GM12873 (cell line): ENCODE data around the gene PLCL1.

Source experiments
- TF ChIP-seq, protein P1 (sequence below): IDR thresholded peaks from 2 replicates; pipeline ENCODE4 v1.5.1; 2012; ENCODE audit warnings: low read depth, mild to moderate bottlenecking, moderate library complexity, low read length, control low read depth; ENCODE audit not compliant: insufficient read depth; ENCODE audit errors: missing control alignments

The PLCL1 gene

DNA sequence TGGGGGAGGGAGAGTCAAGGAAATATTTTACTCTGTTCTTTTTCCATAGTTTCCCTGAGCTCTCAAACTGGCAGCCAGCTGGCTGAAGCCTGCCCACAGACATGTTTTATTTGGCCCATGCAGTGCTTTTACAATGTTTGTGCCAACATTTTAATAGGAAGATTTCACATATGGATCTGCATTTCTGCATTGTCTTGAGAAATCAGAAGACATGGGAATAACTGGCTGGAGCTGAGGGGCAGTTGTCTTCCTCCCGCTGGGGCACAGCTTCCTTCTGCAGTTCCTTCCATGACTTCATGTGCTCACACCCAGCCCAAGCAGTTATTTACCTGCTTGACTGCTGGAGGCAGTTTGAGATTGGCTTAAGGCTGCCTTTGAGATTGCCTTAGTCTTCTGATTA is 74.4 kb downstream of the PLCL1 start:
- TF ChIP-seq, protein P1, sequence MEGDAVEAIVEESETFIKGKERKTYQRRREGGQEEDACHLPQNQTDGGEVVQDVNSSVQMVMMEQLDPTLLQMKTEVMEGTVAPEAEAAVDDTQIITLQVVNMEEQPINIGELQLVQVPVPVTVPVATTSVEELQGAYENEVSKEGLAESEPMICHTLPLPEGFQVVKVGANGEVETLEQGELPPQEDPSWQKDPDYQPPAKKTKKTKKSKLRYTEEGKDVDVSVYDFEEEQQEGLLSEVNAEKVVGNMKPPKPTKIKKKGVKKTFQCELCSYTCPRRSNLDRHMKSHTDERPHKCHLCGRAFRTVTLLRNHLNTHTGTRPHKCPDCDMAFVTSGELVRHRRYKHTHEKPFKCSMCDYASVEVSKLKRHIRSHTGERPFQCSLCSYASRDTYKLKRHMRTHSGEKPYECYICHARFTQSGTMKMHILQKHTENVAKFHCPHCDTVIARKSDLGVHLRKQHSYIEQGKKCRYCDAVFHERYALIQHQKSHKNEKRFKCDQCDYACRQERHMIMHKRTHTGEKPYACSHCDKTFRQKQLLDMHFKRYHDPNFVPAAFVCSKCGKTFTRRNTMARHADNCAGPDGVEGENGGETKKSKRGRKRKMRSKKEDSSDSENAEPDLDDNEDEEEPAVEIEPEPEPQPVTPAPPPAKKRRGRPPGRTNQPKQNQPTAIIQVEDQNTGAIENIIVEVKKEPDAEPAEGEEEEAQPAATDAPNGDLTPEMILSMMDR, result no peak

DNA sequence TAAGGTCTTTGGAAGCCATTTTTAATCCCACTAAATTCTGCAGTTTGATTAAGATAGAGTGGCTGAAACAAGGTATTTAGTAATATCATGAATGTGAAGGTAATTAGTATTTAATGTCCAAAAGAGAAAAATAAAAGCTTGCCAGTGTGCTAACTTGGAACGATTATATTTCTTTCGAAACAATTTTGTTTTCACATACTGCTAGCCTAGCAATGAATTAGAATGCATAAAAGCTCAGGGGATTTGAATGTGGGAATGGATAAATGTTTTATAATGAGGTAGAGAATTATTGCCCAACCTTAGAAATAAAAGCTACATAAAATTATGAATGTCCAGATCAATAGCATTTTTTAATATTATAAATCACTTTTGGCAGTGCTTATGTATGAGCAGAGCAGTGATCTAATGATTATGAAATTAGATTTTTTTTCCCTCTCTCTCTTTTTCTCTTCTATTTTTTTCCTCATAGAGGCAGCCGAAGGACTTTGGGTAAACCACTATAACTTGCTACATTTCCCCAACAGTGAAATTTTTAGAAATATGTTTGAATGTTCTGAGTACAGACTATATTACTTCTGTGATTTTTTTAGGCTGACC is 75.5 kb downstream of the PLCL1 start:
- TF ChIP-seq, protein P1, result no peak

DNA sequence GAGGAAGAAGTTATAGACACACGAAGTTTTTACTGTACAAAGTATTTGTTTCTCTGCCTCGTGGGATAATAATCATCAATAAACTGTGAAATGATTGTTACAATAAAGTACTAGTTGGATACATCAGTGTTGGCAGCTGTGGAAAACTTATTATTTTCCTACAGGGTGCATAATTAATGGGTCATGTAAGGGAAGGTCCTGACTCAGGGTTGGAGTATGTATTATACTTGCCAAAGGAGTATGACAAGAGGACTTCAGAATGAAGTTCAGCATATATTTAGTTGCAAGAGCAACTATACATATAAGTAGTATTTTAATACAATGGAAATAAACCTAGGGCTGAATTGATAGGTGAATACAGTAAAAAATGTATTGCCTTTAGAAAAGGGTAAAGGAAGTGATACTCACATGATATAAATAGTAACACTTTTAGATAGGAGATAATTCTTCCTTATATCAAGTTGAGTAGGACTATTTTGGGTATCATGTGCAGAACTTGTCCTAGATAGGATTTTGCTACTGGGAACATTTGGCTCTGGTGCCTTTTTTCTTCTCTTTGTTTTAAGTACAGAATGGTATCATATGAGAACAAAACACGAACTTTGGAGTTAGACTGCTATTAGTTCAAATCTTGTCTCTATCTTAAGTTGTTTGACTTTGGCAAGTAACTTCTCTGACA is 79.1 kb downstream of the PLCL1 start:
- TF ChIP-seq, protein P1, result no peak

DNA sequence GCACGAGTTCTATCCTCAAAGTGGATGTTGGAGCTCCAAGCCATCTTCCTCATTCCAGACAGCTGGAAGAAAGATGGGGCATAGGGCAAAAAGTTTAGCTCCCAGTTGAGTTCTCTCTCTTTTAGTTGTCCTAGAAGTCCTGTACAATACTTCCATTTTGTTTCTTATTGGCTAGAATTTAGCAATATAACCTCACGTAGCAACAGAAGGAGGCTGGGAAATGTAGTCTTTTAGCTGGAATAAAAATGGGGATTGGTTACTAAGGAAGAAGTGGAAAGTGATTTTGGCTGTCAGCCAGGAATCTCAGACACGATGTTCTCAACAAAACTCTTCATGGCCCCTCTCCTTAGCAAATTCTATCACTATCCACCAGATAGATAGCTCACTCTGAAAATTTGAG is 79.9 kb downstream of the PLCL1 start:
- TF ChIP-seq, protein P1, result no peak

DNA sequence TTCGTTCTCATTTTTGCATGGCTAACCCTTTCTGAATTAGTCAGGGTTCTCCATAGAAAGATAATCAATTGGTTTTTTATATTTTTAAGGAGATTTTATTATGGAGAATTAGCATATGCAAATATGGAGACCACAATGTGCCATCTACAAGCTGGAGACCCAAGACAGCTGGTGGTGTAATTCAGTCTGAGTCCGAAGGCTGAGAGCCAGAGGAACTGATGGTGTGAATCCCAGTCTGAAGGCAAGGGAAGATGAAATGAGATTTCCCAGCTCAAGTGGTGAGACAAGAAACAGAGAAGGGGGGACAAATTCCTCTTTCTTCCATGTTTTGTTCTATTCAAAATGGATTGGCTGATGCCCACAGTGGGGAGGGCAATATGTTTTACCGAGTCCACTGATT is 80.7 kb downstream of the PLCL1 start:
- TF ChIP-seq, protein P1, result no peak

DNA sequence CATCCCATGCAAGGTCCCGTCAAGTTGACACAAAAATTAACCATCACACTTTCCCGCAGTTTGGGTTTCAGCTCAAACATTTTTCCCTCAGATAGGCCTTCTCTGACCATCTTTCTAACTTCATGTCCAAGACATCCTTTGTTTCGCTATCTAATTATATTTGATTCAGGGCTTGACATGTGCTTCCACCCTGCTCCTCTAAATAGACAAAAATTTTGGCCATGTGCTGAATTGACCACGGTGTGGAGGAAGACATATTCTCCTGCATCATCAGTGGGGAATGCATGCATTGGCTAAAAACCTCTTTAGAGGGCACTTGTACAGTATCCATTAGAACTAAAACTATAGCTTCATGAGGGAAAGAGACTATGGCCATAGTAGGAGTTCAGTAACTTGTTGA is 81.2 kb downstream of the PLCL1 start:
- TF ChIP-seq, protein P1, result no peak

DNA sequence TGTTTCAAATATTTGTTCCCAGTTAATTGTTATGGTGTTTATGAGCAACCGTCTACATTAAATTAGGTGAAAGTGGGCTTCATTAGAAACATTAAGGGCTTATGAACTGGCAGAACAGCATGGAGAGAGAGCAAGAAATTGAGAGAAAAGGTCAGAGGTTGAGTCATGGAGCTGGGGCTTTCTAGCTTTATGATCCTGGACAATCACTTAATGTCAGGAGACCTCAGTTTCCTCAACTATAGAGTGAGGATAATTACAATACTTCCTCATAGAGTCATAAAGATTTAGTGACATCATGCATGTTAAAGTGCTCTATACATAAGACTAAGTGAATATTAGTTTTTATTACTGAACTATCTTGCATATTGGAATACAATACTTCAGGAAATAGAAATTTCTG is 83.9 kb downstream of the PLCL1 start:
- TF ChIP-seq, protein P1, result no peak
